Smooth muscle cell (in vitro differentiated cells): ENCODE results near the gene CEP68. TPM values are rescaled to one million over a fixed set of nuclear protein-coding genes. Genes with fewer than 3 reads are reported as not detected.
A peak's percentile ranks its signal among the peaks of the same experiment; 100 is the strongest.

ENCODE experiments used
- DNase-seq: peaks from one replicate; lab custom pipeline; 2025; ENCODE audit not compliant: unreplicated experiment; lab: John Stamatoyannopoulos, UW
- H2AFZ ChIP-seq: fragments of 200-600 bp; sonication (generic); 2 replicates; pipeline ENCODE4 v1.6.0; 2016; ENCODE audit warnings: antibody characterized with exemption, low read depth, mild to moderate bottlenecking
- H3F3A ChIP-seq: fragments of 200-600 bp; sonication (generic); 2 replicates; pipeline ENCODE4 v1.6.0; 2017; ENCODE audit warnings: antibody characterized with exemption, low read depth
- H3K27ac ChIP-seq: fragments of 200-600 bp; sonication (generic); 2 replicates; pipeline ENCODE4 v1.5.1; 2016; ENCODE audit warnings: low read depth, mild to moderate bottlenecking
- H3K27me3 ChIP-seq: fragments of 200-600 bp; sonication (generic); 2 replicates; pipeline ENCODE4 v1.6.1; 2016; ENCODE audit warnings: low read depth, mild to moderate bottlenecking
- H3K36me3 ChIP-seq: fragments of 200-600 bp; sonication (generic); 2 replicates; pipeline ENCODE4 v1.5.1; 2016; ENCODE audit warnings: low read depth
- H3K4me1 ChIP-seq: fragments of 200-600 bp; sonication (generic); 2 replicates; pipeline ENCODE4 v1.5.1; 2016; ENCODE audit warnings: low read depth
- H3K4me2 ChIP-seq: fragments of 200-600 bp; sonication (generic); 2 replicates; pipeline ENCODE4 v1.6.0; 2016; ENCODE audit warnings: mild to moderate bottlenecking
- H3K4me3 ChIP-seq: fragments of 200-600 bp; sonication (generic); 2 replicates; pipeline ENCODE4 v1.5.1; 2016; ENCODE audit warnings: mild to moderate bottlenecking
- H3K79me2 ChIP-seq: fragments of 200-600 bp; sonication (generic); 2 replicates; pipeline ENCODE4 v1.6.0; 2016; ENCODE audit warnings: low read depth, mild to moderate bottlenecking
- H3K9ac ChIP-seq: fragments of 200-600 bp; sonication (generic); 2 replicates; pipeline ENCODE4 v1.6.0; 2016; ENCODE audit warnings: low read depth
- H3K9me3 ChIP-seq: fragments of 200-600 bp; sonication (generic); replicated peaks from 2 replicates; pipeline ENCODE4 v1.5.1; 2016; ENCODE audit warnings: low read depth
- H4K20me1 ChIP-seq: fragments of 200-600 bp; sonication (generic); 2 replicates; pipeline ENCODE4 v1.6.0; 2016; ENCODE audit warnings: low read depth
- CTCF ChIP-seq: fragments of 200-600 bp; sonication (generic); IDR thresholded peaks from 2 replicates; pipeline ENCODE4 v1.5.1; 2017; ENCODE audit warnings: borderline replicate concordance, mild to moderate bottlenecking, antibody characterized with exemption; ENCODE audit not compliant: insufficient read depth, poor library complexity, severe bottlenecking
- WGBS: methylation state at CpG from one replicate; pipeline ENCODE4 v1.1.7; 2016; ENCODE audit warnings: low lambda C conversion rate; 5-methylcytosine and 5-hydroxymethylcytosine counted together
- polyA plus RNA-seq: library from polyadenylated mRNA; unstranded; fragments of >200 nt; fragmentation: Nextera tagmentation; extraction: Ambion mirVana; gene quantifications from 2 replicates; pipeline ENCODE4 v1.2.1, GENCODE V29; 2016
- total RNA-seq: library from RNA; depleted of rRNA; stranded (reverse); fragments of >200 nt; gene quantifications from 2 replicates; pipeline ENCODE4 v1.2.3, GENCODE V29; 2014

The CEP68 gene
- total and polyA plus RNA-seq, 2 experiments from 2014 or later, result 3.2 to 12.8 TPM

- no peak for DNase-seq
- H2AFZ ChIP-seq, result no peak overlapping the region
- H3K4me2 ChIP-seq, result peak overlapping the region; percentile 9
Measured at GRCh38 chr2:65070172-65070830, 14.1 kb downstream of the CEP68 start.

GRCh38 chr2:65070856-65071255 lies 14.6 kb downstream of the CEP68 start:
- peak overlapping the region; percentile 9 for H3K4me2 ChIP-seq
- WGBS, result 96% methylated on average over 6 of the region's 6 CpGs
- no peak for DNase-seq
- no peaks in the 10 kb centered on the region for H3K9me3 ChIP-seq
- no peak for TF ChIP-seq CTCF
- H2AFZ ChIP-seq, result no peak overlapping the region
- H4K20me1 ChIP-seq, result peaks cover 69% of the 10 kb centered on the region
- peaks cover 12% of the 10 kb centered on the region for H3K79me2 ChIP-seq
- peaks cover under 1% of the 10 kb centered on the region for H3K4me1 ChIP-seq
- peak overlapping the region; percentile 60 for H3K27ac ChIP-seq
- H3K9ac ChIP-seq, result no peak overlapping the region
- H3F3A ChIP-seq, result peaks cover 17% of the 10 kb centered on the region
- no peaks in the 10 kb centered on the region for H3K36me3 ChIP-seq
- no peak overlapping the region for H3K4me3 ChIP-seq
- H3K27me3 ChIP-seq, result no peaks in the 10 kb centered on the region

More at GRCh38 chr2:65070172-65070830, 14.1 kb downstream of the CEP68 start:
- peak; percentile 5 for TF ChIP-seq CTCF
- Histone ChIP-seq H3K79me2 (peaks cover 12% of the 10 kb centered on the region), H3F3A (peaks cover 17% of the 10 kb centered on the region), H3K4me1 (peaks cover 6% of the 10 kb centered on the region), H3K27me3 (no peaks in the 10 kb centered on the region), H4K20me1 (peaks cover 69% of the 10 kb centered on the region), H3K36me3 (no peaks in the 10 kb centered on the region), H3K4me3 (no peak overlapping the region), H3K9me3 (no peaks in the 10 kb centered on the region), H3K9ac (no peak overlapping the region), H3K27ac (peak overlapping the region; percentile 60)
- 47% methylated on average over 8 of the region's 8 CpGs for WGBS

- H3F3A ChIP-seq, result peaks cover 15% of the 10 kb centered on the region
- peaks cover 2% of the 10 kb centered on the region for H3K4me1 ChIP-seq
- H3K4me2 ChIP-seq, result no peak overlapping the region
- WGBS, result 91% methylated on average over 14 of the region's 14 CpGs
- H3K9me3 ChIP-seq, result no peaks in the 10 kb centered on the region
- DNase-seq, result no peak
- peaks cover 73% of the 10 kb centered on the region for H4K20me1 ChIP-seq
- no peak overlapping the region for H3K4me3 ChIP-seq
- no peak overlapping the region for H2AFZ ChIP-seq
- H3K9ac ChIP-seq, result no peak overlapping the region
- H3K79me2 ChIP-seq, result peaks cover 12% of the 10 kb centered on the region
- H3K36me3 ChIP-seq, result no peaks in the 10 kb centered on the region
- no peak for TF ChIP-seq CTCF
- H3K27me3 ChIP-seq, result no peaks in the 10 kb centered on the region
- no peak overlapping the region for H3K27ac ChIP-seq
Measured at GRCh38 chr2:65071499-65072180, 15.4 kb downstream of the CEP68 start.
